PC-3 (cell line): ENCODE data around the gene ZEB2. TPM values are rescaled to one million over a fixed set of nuclear protein-coding genes. Genes with fewer than 3 reads are reported as not detected.

Source experiments
- ATAC-seq: fragments of 200-7000 bp; cut with Tn5 transposase; 2 replicates; pipeline ENCODE4 v1.9.1; 2020; ENCODE audit warnings: mild to moderate bottlenecking, moderate library complexity
- BruUV-seq: library from RNA; stranded (reverse); fragments of 400-500 nt; replicated peaks from 2 replicates; lab custom pipeline; 2021; lab: Mats Ljungman, UMichigan
- CTCF ChIA-PET: fragments of 300-600 bp; sonication (Branson Sonifier 250); formaldehyde crosslinking; loops from one replicate; lab custom pipeline; 2022; ENCODE audit warnings: antibody characterized with exemption; lab: Charles Lee
- POLR2A ChIA-PET: fragments of 300-600 bp; sonication (Branson Sonifier 250); formaldehyde crosslinking; loops from one replicate; lab custom pipeline; 2022; ENCODE audit warnings: antibody characterized with exemption; ENCODE audit not compliant: unreplicated experiment; lab: Charles Lee
- DNase-seq: peaks from one replicate; pipeline ENCODE4 v3.0.0-alpha.2; 2015
- H2AFZ ChIP-seq: fragments of 300-600 bp; sonication (generic); 2 replicates; pipeline ENCODE4 v1.6.0; 2016; ENCODE audit warnings: antibody characterized with exemption, low read length
- H3F3A ChIP-seq: fragments of 300-600 bp; sonication (generic); one replicate; pipeline ENCODE4 v1.6.0; 2017; ENCODE audit warnings: antibody characterized with exemption, low read length, control low read depth, mild to moderate bottlenecking; ENCODE audit not compliant: unreplicated experiment
- H3K27ac ChIP-seq: fragments of 300-600 bp; sonication (generic); 2 replicates; pipeline ENCODE4 v1.5.1; 2016; ENCODE audit warnings: mild to moderate bottlenecking, low read length
- H3K27me3 ChIP-seq: fragments of 300-600 bp; sonication (generic); 2 replicates; pipeline ENCODE4 v1.6.1; 2016; ENCODE audit warnings: low read length, mixed read lengths
- H3K36me3 ChIP-seq: fragments of 300-600 bp; sonication (generic); 2 replicates; pipeline ENCODE4 v1.6.1; 2016; ENCODE audit warnings: low read depth, mixed run types, low read length, mixed read lengths
- H3K4me1 ChIP-seq: fragments of 300-600 bp; sonication (generic); 2 replicates; pipeline ENCODE4 v1.5.1; 2016; ENCODE audit warnings: low read length; ENCODE audit not compliant: insufficient read depth
- H3K4me2 ChIP-seq: fragments of 300-600 bp; sonication (generic); 2 replicates; pipeline ENCODE4 v1.6.0; 2016; ENCODE audit warnings: low read length
- H3K4me3 ChIP-seq: fragments of 300-600 bp; sonication (generic); 2 replicates; pipeline ENCODE4 v1.5.1; 2016; ENCODE audit warnings: mild to moderate bottlenecking, low read length, mixed read lengths
- H3K79me2 ChIP-seq: fragments of 300-600 bp; sonication (generic); 2 replicates; pipeline ENCODE4 v1.6.1; 2017; ENCODE audit warnings: low read length, mixed read lengths
- H3K9ac ChIP-seq: fragments of 300-600 bp; sonication (generic); 2 replicates; pipeline ENCODE4 v1.6.0; 2016; ENCODE audit warnings: mild to moderate bottlenecking, low read length
- H3K9me2 ChIP-seq: fragments of 300-600 bp; sonication (generic); replicated peaks from 2 replicates; pipeline ENCODE4 v1.6.1; 2016; ENCODE audit warnings: mixed run types, low read length, mixed read lengths
- H3K9me3 ChIP-seq: fragments of 300-600 bp; sonication (generic); 2 replicates; pipeline ENCODE4 v1.6.1; 2016; ENCODE audit warnings: low read length, mixed read lengths
- H4K20me1 ChIP-seq: fragments of 300-600 bp; sonication (generic); 2 replicates; pipeline ENCODE4 v1.6.1; 2016; ENCODE audit warnings: low read length, mixed read lengths
- EZH2 ChIP-seq: fragments of 300-600 bp; sonication (generic); IDR thresholded peaks from one replicate; pipeline ENCODE4 v1.6.1; 2017; ENCODE audit warnings: antibody characterized with exemption, mild to moderate bottlenecking, low read length; ENCODE audit not compliant: unreplicated experiment
- EZH2phosphoT487 ChIP-seq: fragments of 300-600 bp; sonication (generic); IDR thresholded peaks from 2 replicates; pipeline ENCODE4 v1.6.1; 2018; ENCODE audit warnings: mild to moderate bottlenecking, antibody characterized with exemption, low read length, borderline replicate concordance
- intact Hi-C: fragments of 100-400 bp; cut with micrococcal nuclease; formaldehyde crosslinking; loops from 2 replicates; pipeline ENCODE4 v1.9.0; 2023
- total RNA-seq: library from RNA; depleted of rRNA; stranded (reverse); fragments of >200 nt; gene quantifications from 2 replicates; pipeline ENCODE4 v1.2.3, GENCODE V29; 2014
- TF ChIP-seq, protein P1 (sequence below): fragments of 300-600 bp; sonication (generic); conservative IDR thresholded peaks from 2 replicates; pipeline ENCODE4 v1.5.1; 2017; ENCODE audit warnings: antibody characterized with exemption, low read depth, mild to moderate bottlenecking, low read length

The ZEB2 gene
- total RNA-seq, 1 experiment from 2014 or later: 1.1 TPM

DNA sequence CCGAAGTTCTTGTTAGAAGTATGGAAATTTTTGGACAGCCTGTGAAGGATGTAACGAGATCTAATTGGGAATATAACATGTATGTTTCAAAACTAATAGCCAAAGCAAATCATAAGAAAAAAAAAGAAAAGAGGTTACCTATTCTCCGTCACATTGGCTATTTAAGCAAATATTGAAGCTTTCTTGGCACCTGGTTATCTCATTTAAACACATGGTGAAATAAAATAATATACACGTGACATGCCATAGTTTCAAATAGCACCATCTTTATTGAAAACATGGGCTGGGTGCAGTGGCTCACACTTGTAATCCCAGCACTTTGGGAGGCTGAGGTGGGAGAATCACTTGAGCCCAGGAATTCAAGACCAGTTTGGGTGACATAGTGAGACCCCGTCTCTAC, 56.7 kb downstream of the ZEB2 start:
- CTCF ChIA-PET: no interaction called here
- Histone ChIP-seq H3F3A (no peaks in the 10 kb centered on the region), H4K20me1 (no peaks in the 10 kb centered on the region), H3K27ac (no peak overlapping the region), H3K9me3 (no peaks in the 10 kb centered on the region), H2AFZ (no peak overlapping the region), H3K9me2 (no peaks in the 10 kb centered on the region), H3K4me3 (no peak overlapping the region), H3K27me3 (no peaks in the 10 kb centered on the region), H3K4me1 (no peaks in the 10 kb centered on the region), H3K9ac (no peak overlapping the region), H3K36me3 (no peaks in the 10 kb centered on the region), H3K79me2 (no peaks in the 10 kb centered on the region), H3K4me2 (no peak overlapping the region)
- TF ChIP-seq EZH2phosphoT487 (no peak), EZH2 (no peak)
- TF ChIP-seq, protein P1, sequence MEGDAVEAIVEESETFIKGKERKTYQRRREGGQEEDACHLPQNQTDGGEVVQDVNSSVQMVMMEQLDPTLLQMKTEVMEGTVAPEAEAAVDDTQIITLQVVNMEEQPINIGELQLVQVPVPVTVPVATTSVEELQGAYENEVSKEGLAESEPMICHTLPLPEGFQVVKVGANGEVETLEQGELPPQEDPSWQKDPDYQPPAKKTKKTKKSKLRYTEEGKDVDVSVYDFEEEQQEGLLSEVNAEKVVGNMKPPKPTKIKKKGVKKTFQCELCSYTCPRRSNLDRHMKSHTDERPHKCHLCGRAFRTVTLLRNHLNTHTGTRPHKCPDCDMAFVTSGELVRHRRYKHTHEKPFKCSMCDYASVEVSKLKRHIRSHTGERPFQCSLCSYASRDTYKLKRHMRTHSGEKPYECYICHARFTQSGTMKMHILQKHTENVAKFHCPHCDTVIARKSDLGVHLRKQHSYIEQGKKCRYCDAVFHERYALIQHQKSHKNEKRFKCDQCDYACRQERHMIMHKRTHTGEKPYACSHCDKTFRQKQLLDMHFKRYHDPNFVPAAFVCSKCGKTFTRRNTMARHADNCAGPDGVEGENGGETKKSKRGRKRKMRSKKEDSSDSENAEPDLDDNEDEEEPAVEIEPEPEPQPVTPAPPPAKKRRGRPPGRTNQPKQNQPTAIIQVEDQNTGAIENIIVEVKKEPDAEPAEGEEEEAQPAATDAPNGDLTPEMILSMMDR: no peak
- no TSS peak for BruUV-seq
- ATAC-seq (no peak), DNase-seq (no peak)
- POLR2A ChIA-PET: no interaction called here
- intact Hi-C loops: no loop called here

DNA sequence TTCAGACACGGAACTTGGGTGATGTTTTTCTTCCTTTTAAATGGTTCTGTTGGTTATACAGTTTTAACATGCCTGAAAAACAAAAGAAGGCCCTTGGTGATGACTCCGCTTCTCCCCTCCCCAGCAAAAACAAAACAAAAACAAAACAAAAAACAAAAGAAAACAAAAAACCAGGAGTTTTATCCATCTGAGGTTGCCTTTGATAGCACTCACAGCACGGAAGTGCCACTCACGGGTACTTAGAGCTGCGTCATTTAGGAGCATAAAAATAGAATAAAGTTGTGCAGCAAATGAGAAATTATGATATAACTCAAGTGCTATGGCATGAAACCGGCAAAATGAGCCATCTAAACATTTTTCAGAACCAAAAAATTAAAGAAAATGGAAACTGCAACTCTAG, 57.7 kb downstream of the ZEB2 start:
- H3K9me2 ChIP-seq: no peaks in the 10 kb centered on the region
- H4K20me1 ChIP-seq: no peaks in the 10 kb centered on the region
- no peaks in the 10 kb centered on the region for H3K9me3 ChIP-seq
- H3K9ac ChIP-seq: no peak overlapping the region
- H3K79me2 ChIP-seq: no peaks in the 10 kb centered on the region
- intact Hi-C loops: no loop called here
- TF ChIP-seq, protein P1: no peak
- TF ChIP-seq EZH2phosphoT487 (no peak), EZH2 (no peak)
- ChIA-PET POLR2A (no interaction called here), CTCF (no interaction called here)
- H3K27ac ChIP-seq: no peak overlapping the region
- no peak overlapping the region for H3K4me2 ChIP-seq
- no peak overlapping the region for H3K4me3 ChIP-seq
- H2AFZ ChIP-seq: no peak overlapping the region
- H3K36me3 ChIP-seq: no peaks in the 10 kb centered on the region
- ATAC-seq: no peak
- H3K27me3 ChIP-seq: no peaks in the 10 kb centered on the region
- no TSS peak for BruUV-seq
- DNase-seq: no peak
- H3F3A ChIP-seq: no peaks in the 10 kb centered on the region
- no peaks in the 10 kb centered on the region for H3K4me1 ChIP-seq

DNA sequence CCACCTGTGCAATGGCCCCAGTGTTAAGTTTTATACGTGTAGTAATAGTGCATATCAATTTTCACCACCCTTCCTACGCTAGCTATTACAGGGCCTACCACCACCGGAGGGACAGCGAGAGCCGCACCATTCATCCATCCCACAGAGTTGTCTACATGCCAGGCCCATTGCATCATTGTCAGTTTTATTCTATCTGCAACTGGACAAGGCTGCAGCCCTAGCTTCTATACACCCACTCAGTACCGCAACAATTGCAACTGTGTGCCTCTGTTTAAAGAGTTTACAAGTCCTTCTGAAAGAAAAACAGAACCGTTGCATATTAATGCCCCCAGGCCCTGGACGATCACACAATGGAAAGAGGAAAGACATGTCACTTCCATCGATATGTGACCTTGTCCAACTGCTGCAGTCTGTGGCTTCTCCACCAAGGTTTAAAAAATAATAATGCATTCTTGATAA, 58.6 kb downstream of the ZEB2 start:
- H3K9me3 ChIP-seq: no peaks in the 10 kb centered on the region
- ATAC-seq (no peak), DNase-seq (no peak)
- H3K4me2 ChIP-seq: no peak overlapping the region
- H3K4me3 ChIP-seq: no peak overlapping the region
- H3K27ac ChIP-seq: no peak overlapping the region
- H3K9ac ChIP-seq: no peak overlapping the region
- intact Hi-C loops: no loop called here
- no peaks in the 10 kb centered on the region for H3F3A ChIP-seq
- H4K20me1 ChIP-seq: no peaks in the 10 kb centered on the region
- no peaks in the 10 kb centered on the region for H3K9me2 ChIP-seq
- no TSS peak for BruUV-seq
- H3K36me3 ChIP-seq: no peaks in the 10 kb centered on the region
- CTCF ChIA-PET: no interaction called here
- no peaks in the 10 kb centered on the region for H3K27me3 ChIP-seq
- no peaks in the 10 kb centered on the region for H3K4me1 ChIP-seq
- H3K79me2 ChIP-seq: no peaks in the 10 kb centered on the region
- H2AFZ ChIP-seq: no peak overlapping the region
- TF ChIP-seq EZH2phosphoT487: no peak
- no peak for TF ChIP-seq EZH2
- TF ChIP-seq, protein P1: no peak
- POLR2A ChIA-PET: no interaction called here
